SK-N-SH (cell line): ENCODE data around the gene TSPAN4.

ENCODE experiments used
- CTCF ChIP-seq: fragments of 200-600 bp; sonication (generic); IDR thresholded peaks from 2 replicates; pipeline ENCODE4 v1.6.1; 2017; ENCODE audit warnings: antibody characterized with exemption, mild to moderate bottlenecking, moderate library complexity
- EP300 ChIP-seq, 2 experiments: IDR thresholded peaks; 2 replicates each; pipeline versions ENCODE4 v1.4.0 to v1.6.1; 2012; ENCODE audit warnings: borderline replicate concordance in 1 of 2, low read depth in 1 of 2, low read length in 1 of 2
- IRF3 ChIP-seq: fragments of 150-350 bp; IDR thresholded peaks from 2 replicates; pipeline ENCODE4 v1.6.1; 2016; ENCODE audit warnings: mild to moderate bottlenecking, low read depth, low read length
- MAX ChIP-seq: IDR thresholded peaks from 2 replicates; pipeline ENCODE4 v1.4.0; 2012; ENCODE audit warnings: low read depth
- PBX3 ChIP-seq: IDR thresholded peaks from 2 replicates; pipeline ENCODE4; 2012
- POLR2AphosphoS5 ChIP-seq: IDR thresholded peaks from 2 replicates; pipeline ENCODE4 v1.6.1; 2012; ENCODE audit warnings: low read depth, low read length
- RCOR1 ChIP-seq: fragments of 150-350 bp; IDR thresholded peaks from 2 replicates; pipeline ENCODE4 v1.6.1; 2017; ENCODE audit warnings: antibody characterized with exemption, low read length
- SMC3 ChIP-seq: IDR thresholded peaks from 2 replicates; pipeline ENCODE4 v1.6.1; 2012; ENCODE audit warnings: low read depth, low read length, improper control_type of control experiment
- USF2 ChIP-seq: fragments of 150-350 bp; IDR thresholded peaks from 2 replicates; pipeline ENCODE4 v1.6.1; 2017; ENCODE audit warnings: antibody characterized with exemption, low read length, low read depth, borderline replicate concordance

DNA sequence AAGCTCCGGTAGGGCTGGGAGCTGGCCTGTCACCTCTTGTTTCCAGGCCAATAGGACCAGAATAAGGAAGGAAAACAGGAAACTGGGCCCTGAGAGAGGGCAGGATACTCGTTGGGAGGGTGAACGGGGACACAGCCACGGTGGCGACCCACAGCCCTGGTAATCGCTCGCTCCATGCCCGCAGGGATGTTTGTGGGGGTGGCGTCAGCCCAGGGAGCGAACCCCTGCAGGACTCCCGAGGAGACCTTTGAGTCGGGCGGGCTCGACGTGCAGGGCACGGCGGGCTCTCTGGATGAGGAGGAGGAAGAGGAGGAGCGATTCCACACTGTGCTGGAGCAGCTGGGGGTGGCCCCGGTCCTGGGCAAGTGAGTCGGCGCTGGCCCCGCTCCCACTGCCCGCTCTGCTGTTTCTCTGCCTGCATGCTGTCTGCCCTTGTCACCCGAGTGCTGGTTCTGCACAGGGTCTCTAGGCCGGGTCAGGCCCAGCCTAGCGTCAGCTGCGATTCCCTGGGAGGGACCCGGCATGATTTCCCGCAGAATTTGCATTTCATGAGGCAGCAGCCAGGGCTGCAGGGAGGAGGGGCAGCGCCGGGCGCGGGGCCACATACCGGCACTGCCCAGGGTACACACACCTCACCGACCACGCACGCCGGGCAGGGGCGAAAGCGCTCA is 13.3 kb upstream of the TSPAN4 start:
- no peak for TF ChIP-seq USF2
- TF ChIP-seq EP300 (IDR thresholded peaks at IDR 0.05; ENCODE audit: borderline replicate concordance in 1 of 2, low read depth in 1 of 2, low read length in 1 of 2) = no peak
- TF ChIP-seq POLR2AphosphoS5 = no peak
- TF ChIP-seq SMC3 = no peak
- no peak for TF ChIP-seq PBX3
- TF ChIP-seq IRF3 = no peak
- no peak for TF ChIP-seq CTCF
- no peak for TF ChIP-seq MAX
- TF ChIP-seq RCOR1 = no peak
